ENCODE measurements around the gene NBAS.

Gene NBAS

DNA sequence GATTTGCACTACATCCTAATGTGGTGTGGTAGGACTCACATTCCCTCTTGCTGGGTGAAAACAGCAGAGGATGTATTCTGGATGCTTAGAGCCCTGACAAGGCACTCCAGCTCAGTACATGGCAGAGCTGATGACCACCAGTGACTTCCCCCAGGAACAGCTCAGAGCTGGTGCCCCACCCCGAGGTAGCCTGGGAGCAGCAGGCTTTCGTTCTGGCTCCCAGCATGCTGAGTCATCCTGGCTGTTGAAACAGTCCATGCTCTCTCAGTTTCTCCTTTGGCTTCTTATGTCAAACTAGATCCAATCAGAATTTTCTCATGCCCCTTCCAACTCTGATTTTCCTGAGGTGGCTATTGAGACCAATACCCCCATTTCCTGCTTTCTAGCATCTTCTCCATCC, 438.2 kb downstream of the NBAS start:
- DNase-seq, result peak; percentile 24

- DNase-seq, result no peak
Measured at GRCh38 chr2:15120631-15121030, 440.5 kb downstream of the NBAS start.

- no peak for DNase-seq
Measured at GRCh38 chr2:15119722-15120175, 441.4 kb downstream of the NBAS start.

DNA sequence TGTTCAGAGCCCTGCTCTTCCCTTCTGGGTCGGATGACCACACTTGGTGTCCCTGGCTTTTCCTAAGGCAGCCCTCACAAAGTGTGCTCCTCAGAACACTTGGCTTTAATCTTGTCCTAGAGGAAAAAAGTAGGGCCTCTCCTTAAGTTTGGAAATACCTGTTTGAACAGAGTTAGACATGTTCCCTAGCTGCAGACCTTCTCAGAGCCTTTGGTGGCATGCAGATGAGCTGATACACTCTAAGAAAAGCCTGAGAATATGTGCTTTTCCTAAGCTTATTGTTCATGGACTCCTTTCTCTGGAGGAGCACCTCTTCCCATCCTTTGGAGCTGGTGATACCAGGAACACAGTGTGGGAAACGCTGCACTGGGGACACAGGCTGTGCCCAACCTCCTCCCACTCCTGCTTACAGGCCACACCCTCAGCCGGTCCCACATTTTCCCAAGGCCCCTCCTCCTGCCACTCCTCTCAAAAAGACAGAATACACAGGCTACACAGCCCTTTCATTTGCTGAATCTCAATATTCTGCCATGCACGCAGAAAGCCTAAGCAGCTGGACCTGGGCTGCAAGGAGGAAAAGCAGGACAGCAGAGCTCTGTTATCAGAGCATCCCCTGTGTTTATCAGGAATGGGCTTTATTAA, 443.6 kb downstream of the NBAS start:
- no peak for DNase-seq

Data from fibroblast of skin of scalp (primary cell).